NCI-H2081 (cell line): ENCODE results near the gene H6PD.

Experiments
- DNase-seq, 2 experiments: peaks; one replicate each; lab custom pipeline; 2025; lab: John Stamatoyannopoulos, UW

Gene H6PD

DNA sequence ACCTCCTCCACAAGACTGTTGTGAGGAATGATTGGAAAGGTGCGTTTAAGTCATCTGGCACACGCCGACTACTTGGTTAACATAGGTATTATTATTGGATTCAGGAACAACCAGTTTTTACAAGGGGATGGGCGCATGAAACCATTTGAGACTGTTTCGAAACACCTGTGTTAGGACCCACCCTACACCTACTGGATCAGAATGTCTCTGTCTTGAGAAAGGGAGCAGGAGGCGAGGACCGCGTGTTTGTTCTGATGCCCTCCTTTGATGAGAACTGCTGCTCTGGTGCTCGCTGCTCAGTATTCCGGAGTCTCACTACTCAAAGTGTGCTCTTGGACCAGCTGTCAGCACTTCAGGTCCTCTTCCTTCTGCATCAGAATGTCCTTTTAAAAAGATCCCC lies 7.3 kb downstream of the H6PD start:
- DNase-seq, result no peak

DNA sequence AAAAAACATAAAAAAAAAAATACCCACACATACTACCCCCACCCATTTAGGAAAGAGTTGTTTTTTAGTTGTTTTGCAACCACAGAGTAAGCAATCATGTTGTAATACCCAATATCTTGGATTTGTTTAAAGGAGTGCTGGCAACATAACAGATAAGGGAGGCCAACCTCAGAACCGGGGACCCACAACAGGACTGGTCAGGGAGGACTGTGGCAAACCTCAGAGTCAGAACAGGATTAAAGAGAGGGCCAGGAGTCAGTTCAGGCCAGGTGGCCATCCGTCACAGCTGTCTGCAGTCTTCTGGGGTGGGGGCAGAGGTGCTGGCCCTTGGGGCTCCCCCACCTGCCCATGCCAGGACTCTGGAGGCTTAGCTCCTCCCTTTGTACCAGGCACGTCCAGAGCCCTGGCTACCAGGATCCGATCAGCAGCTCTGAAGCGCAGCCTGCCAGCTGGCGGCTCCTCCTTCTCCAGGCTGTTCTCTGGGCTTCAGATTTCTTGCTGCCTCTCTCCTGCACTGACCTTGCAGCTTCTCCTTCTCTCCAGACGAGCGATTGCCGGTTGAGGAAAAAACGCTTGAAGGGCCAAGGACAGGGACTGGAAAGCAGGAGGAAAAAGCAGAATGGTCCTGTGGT lies 7.9 kb downstream of the H6PD start:
- no peak for DNase-seq

DNA sequence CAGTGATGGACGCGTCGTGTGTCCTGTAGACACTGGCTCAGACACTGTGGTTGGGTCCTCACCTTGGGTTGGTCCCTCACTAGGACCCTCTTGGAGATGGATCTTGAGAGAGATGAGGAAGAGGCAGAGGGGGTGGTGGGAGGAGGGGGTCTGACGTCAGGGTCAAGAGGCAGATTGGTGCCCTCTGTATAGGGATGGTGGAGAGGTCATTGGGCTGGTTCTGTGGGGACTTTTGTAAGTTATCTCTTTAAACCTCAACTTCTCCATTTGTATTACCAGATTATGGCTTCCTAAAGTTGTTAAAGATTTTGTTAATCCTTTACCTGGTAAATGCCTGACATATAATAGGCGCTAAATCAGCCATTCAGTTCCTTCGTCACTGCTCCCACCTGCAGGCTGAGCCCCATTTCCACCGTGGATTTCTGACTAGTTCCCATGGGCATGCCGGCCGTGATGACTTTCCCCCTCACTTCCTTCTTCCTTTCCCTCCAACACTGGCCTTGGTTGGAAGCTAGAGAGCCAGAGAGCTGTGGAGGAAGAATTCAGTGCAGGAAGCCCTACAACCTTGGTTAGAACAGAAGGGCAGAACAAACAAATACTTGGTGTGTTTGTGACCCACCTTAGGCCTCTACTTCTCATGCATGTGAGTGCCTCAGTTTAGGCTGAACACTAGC lies 8.6 kb downstream of the H6PD start:
- no peak for DNase-seq

DNA sequence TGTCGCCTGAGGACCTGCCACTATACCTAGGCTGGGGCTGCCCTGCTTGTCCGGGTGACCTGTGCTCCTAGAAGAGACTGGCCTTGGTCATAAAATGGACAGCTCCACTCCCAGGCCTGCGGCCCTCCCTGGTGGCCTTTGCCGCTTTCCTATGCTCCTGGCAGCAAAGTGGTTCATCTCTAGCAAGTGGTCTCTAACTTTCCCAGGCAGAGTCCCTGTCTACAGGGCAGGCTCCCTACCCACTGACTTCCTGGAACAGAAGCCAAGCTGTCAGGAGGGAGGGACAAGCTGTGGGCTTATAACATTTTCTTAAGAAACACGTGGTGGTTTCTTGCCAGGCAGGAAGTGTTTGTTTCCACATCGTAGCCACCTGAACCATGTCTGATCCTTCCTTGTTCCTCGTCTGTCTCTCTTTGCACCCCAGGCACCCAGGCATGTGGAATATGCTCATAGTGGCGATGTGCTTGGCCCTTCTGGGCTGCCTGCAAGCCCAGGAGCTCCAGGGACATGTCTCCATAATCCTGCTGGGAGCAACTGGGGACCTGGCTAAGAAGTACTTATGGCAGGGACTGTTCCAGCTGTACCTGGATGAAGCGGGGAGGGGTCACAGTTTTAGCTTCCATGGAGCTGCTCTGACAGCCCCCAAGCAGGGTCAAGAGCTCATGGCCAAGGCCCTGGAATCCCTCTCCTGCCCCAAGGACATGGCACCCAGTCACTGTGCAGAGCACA lies 10.1 kb downstream of the H6PD start:
- DNase-seq, result no peak

DNA sequence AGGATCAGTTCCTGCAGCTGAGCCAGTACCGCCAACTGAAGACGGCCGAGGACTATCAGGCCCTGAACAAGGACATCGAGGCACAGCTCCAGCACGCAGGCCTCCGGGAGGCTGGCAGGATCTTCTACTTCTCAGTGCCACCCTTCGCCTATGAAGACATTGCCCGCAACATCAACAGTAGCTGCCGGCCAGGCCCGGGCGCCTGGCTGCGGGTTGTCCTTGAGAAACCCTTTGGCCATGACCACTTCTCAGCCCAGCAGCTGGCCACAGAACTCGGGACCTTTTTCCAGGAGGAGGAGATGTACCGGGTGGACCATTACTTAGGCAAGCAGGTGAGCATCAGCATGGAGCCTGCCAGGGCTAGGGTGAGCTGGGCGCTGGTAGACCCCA lies 10.7 kb downstream of the H6PD start:
- no peak for DNase-seq

DNA sequence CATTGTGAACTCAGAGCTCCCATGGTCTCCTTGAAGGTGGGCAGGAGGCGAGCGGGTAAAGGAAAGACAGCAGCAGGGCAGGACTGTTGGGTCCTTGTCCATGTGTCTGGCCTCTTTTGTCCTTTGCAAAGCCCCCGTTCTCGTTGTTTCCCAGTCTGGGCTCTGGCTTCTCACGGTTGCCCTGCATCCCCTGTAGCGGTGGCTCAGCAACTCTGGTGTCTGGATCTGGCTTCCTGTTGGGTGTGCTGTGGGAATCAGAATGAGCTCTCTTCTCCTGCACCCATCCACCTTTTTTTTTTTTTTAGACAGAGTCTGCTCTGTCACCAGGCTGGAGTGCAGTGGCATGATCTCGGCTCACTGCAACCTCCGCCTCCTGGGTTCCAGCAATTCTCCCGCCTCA lies 11.1 kb downstream of the H6PD start:
- DNase-seq, result no peak

DNA sequence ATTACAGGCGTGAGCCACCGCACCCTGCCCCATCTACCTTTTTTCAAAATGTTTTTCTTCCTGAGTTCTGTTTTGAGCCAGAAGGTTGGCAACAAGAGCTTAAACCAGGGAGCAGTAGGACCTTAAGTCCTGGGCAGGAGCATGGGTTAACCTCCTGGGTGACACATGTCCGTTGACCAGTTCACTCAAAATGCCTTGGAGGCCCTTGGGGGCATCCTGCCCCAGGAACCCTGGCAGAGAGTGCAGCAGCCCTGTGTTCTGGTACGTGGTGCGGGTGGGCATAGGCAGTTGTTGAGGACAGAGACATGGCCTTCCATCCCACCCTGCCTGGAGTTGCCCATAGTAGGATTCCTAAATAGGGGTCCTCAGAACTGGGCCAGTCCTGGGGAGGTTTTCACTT lies 11.6 kb downstream of the H6PD start:
- no peak for DNase-seq

DNA sequence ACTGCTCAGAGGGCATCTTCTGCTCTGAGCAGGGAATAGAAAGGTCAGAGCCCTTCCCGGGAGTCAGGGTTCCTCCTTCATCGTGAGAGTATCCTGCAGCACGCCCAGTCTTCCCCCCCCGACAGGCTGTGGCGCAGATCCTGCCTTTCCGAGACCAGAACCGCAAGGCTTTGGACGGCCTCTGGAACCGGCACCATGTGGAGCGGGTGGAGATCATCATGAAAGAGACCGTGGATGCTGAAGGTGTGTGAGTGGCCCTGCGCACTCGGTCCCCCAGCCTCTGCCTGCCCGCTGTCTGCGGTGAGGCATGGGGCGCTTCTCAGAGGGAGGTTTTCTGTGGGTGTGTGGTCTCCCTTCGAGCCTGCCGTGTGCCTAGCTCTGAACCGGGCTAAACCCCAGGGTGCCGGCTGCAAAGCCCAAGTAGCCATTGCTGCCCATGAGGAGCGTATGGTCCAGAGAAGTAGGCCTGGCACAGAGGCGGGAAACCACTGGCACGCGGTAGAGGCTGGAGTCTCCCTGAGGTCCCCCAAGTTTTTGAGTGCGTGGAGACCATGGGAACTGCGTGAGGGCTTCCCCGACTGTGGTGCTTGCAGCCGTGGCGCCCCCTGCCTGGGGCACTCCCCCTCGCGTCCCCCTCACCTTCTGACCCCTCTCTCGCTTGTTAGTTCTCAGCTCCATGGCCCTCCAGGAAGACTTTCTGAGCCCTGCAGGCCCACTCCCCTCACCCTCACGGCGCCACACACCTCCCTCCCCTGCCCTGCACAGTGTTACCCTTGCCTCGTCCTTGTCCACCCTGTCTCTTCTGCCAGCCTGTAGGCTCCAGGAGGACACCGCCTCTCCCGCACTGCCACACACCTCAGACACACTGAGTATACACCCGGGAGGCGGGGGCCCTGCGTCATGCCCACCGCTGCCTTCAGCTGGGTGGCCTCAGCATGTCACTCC lies 12.5 kb downstream of the H6PD start:
- no peak for DNase-seq

DNA sequence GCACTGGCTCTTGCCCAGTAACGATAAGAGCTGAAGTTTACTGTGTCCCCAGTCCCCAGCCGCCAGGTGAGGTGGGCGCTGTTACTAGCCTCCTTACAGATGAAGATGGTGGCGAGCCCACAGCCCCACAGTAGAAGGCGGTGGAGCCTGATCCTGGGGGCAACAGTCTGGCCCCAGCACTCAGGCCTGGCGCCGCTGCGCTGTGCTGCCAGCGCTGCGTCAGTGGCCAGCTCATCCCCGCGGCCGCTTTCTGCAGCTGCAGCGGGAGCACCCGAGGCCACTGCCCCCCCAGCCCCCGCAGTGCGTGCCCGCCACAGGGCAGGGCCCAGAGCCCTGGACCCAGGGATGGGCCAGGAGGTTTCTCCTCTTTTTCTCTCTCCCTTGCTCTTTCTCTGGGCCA lies 13.3 kb downstream of the H6PD start:
- DNase-seq, result no peak

DNA sequence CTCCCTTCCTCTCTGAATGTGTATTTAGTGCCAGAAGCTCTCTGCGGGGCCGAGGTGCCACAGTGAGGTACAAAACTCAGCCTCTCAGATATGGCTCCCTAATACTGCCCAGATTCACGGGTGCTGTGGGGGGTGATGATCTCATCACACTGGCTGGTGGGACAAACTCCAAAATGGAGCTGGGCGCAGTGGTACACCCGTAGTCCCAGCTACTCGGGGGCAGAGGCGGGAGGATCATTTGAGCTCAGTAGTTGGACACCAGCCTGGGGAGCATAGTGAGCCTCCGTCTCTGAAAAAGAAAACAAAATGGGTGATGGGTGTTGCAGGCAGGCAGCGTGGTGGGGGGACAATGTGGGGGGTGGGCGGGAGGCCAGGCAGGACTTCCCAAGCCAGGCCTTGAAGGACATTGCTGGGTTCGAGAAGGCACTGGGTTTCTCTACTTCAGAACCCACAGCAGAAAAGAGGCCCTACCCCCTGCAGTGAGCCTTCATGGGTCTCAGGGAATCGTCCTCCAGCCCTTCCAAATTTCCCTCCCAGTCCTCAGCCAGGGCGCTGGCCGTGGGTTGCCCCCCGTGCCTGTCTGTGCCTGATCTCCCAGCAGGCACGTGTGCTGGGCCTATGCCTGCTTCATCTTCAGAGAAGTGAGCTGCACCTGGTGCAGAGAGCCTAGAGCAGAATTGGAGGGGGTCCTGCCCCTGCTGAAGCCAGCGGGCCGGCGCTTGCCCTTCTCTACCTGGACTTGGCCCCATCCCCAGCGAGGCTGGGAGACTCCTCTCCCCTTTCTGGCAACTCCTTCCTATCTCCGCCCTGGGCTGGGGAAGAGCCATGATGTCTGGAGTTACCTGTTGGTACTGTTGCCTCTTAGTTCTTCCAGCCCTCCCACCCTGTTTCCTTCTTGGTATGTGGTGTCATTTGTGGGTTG lies 14.0 kb downstream of the H6PD start:
- no peak for DNase-seq

DNA sequence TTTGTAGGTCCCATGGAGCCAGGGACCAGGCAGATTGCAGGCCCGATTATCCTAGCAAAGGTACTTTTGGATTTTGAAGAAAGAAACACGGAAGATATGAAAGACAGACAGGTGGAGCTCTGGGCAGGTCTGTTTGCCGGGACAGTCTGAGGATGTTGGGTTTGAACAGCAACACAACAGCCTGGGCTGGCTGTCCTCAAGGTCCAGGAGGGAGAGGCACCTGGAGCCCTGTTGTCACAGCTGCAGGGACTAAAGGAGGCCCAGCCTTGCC lies 14.6 kb downstream of the H6PD start:
- no peak for DNase-seq

DNA sequence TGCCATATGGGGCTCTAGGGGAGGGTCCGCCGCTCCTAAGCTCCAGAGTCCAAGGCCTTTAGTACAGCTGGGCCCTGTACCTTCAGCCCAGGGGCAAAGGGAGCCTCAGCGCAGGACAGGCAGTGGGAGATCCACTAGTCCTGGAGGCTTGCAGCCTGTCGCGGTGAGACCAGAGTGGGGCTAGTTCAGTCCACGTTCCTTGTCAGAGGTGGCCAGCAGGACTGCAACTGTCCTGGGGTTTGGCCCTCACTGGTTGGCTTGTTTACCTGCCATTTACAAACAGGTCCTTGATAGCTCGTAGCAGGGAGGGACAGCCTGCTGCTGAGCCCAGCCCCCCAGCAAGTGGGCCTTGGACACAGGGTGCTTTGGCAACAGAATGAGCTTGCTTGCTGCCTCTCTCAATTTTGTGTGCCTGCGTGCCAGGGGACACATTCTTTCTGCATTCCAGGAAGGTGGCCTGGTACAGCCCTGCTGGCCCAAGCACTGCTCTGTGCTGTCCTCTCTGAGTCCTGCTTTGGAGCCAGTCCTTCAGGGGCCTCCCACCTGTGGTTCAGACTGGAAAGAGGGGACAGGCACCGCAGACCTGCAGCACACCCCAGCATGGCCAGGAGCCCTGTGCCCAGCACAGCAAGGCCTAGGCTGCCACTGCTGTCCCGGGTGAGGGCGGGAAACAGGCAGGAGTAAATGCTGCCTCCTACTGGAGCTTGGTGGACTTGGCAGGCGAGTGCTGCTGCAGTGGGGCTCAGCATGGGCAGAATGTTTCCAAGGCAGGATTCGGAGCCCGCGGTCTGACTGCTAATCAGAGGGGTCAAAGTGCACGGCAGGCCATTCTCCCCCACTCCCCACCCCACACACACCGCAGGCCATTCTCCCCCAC lies 15.2 kb downstream of the H6PD start:
- DNase-seq, result no peak

DNA sequence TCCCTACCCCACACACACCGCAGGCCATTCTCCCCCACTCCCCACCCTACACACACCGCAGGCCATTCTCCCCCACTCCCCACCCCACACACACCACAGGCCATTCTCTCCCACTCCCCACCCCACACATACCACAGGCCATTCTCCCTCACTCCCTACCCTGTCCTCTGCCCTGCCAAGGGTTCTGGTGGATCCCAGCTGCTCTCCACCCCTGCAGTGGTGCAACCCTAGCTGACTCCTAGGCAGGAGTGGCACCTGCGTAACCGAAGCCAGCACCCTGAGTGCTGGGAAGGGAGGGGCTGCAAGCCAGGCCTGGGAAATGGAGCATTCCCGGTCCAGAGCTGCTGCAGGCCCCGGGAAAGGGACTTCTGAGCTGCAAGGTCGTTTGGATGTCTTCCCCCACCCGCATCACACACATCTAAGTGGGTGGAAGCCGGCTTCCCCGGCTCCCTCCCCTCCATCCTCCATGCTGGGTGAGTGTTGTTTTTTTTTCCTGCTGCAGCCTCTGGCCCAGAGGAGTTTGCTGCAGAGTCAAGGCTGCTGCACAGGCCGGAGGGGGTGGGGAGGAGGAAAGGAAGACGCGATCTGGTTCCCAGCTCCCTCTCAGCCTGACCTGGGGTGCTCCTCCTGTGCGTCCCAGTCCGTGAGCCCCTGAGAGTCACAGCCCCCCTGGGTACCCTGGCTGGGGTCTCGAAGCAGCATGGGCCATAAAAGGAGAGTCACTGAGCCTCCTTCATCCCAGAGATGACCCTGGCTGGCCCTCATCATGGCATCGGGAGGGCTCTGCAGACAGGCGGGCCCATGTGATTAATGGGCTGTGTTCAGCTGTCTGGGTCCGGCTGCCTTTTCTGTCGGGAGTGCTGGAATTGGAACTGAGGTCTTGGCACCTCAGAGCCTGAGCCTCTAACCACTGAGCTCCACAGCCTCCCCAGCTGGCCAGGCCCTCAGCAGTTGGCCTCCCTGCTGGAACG lies 16.1 kb downstream of the H6PD start:
- DNase-seq, result no peak

DNA sequence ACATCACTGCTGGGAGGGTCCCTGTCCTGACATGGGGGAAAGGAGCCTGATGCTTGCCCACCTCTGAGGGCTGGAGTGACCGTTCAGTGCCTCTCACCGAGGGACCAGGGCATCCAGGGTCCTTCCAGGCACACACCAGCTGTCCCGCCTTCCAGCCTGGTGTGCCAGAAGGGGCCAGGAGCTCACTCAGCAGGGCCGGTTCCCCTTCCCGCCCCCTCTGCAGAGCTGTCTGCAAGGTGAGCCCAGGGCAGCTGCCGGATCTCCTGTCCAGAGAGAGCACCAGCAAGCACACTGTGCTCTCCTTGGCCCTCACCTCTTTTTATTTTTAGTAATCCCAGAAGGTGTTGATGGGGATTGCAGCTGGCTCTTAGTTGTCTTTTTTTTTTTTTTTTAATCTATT lies 16.9 kb downstream of the H6PD start:
- no peak for DNase-seq

DNA sequence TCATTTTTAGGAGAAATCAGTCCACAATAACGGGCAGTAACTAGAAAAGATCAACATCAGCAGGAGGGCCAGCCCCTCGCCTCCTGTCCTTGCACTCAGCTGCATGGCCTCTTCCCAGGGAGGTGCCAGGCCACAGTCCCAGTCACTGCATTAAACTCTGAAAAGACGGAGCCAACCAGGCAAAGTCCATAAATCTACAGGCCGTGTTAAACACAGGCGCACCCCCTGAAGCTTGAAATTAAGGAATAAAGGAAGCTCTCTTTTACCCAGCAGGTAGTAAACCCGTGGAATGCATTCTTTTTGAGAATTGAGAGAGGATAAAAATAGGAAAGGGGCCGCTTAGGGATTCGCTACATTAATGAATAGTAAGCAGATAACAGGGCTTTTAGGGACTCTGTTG lies 18.4 kb downstream of the H6PD start:
- DNase-seq, result peak; percentile 45 to 49

DNA sequence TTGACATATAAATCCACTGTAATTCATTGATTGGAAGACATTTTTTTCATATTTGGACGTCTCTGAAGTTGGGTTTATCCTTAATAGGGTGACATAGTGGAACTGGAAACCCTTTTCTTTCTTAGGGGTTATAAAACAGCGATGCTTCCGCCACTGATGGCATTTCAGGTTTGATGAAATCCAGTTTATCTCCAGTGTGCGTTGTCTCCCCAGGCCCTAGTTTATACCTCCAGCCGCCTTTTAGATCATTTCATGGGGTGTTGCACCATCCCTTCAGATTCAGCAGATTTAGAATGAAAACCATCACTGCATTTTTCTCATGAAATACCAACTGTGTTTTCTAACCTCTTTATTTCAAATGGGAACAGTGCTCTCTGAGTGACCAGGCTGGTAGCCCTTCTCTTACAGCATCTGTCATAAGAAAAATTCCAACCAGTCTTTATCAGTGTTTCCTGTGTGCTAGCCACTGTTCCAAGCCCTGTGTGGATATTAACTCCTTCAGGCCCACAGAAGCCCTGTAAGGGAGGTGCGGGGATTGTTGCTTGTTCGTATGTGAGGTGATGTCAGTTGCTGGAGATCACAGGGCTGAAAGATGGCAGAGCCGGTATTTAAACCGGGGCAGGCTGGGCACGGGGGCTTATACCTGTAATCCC lies 19.0 kb downstream of the H6PD start:
- no peak for DNase-seq

DNA sequence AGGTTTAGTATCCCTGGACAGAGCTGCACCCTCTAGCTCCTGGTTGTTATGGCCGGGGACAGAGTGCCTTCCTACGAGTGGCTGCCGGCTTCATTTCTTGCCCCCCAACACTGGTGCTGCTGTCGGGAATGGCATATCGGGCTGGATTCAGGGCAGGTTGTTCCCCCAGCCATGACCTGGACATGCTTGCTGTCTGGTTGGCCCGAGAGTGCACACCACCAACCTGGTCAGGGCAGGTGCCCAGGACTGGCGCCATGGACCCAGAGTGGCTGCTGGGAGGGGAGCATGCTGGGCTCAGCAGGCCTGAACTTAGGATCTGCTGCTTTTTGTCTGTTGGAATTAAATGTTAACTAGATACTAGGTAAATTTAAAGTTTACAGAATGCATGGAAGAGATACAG lies 21.8 kb downstream of the H6PD start:
- DNase-seq, result no peak

DNA sequence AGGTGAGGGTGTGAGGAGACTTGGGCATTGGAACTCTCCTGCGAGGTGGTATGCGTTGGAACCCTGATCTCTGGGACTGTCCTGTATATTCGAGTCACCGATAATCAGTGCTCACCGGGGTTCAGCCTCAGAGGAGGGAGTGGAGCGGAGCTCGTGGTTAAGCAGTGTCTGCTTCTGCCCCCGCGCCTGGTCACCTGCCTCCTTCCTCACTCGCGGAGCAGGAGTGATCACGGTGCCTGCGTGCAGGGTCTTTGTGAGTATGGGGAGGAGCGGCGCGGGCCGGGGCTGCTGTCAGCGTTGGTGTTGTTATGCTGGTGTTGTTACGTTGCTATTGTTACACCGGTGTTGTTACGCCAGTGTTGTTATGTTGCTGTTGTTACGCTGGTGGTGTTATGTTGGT lies 23.3 kb downstream of the H6PD start:
- no peak for DNase-seq

DNA sequence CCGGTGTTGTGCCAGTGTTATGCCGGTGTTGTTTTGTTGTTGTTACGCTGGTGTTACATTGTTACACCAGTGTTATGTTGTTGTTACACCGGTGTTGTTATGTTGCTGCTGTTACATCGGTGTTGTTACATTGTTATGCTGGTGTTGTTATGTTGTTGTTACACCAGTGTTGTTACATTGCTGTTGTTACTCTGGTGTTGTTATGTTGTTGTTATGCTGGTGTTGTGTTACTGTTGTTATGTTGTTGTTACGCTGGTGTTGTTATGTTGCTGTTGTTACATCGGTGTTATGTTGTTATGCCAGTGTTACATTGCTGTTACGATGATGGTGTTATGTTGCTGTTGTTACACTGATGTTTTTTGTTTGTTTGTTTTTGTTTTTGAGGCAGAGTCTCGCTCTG lies 24.1 kb downstream of the H6PD start:
- DNase-seq, result no peak
